GM18517 (cell line): ENCODE data around the gene BMP4.

Source experiments
- ATAC-seq: cut with Tn5 transposase; IDR thresholded peaks from one replicate; pipeline ENCODE4 v1.9.1; 2021; ENCODE audit warnings: mild to moderate bottlenecking, moderate library complexity; ENCODE audit not compliant: unreplicated experiment

BMP4 gene

DNA sequence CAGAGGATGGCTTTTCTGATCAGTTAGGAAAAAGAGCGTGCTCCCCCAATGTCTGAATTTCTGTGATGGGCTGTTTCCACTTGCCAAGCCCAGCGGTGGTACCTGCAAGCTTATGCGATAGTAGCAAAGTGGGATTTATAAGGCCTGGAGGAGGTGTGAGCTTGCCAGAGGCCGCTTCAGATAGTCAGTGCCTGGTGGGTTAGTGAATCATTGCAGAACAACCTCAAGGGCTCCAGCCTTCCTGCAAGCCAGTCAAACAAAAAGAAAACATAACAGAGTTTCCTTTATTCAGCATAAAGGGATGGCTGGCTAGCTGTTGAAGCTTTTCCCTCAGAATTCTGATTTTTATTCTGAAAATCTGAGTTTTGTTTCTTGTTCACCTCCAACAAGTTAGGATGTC is 7.6 kb upstream of the BMP4 start:
- ATAC-seq, result no peak

- ATAC-seq, result no peak
Measured at GRCh38 chr14:53963320-53964227, 6.9 kb upstream of the BMP4 start.

GRCh38 chr14:53962953-53963319 is 6.3 kb upstream of the BMP4 start:
- ATAC-seq, result no peak

DNA sequence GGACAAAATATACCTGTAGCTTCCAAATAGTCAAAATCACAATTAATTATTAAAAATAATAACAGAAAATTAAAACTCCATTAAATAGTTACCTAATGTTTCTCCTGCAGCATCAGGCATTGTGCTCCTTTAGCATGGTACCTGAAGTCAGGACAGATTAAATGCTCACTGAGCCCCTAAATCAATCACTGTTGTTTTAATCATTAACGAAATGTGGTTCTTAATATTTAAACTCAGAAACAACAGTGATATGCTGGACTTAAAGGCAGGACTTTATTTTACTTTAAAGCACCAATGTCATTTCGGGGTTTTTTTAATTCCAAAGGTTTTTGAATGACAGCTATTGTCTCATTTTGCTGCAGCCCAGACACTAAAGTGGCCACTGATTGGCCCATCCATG is 2.0 kb upstream of the BMP4 start:
- no peak for ATAC-seq

- ATAC-seq, result no peak
Measured at GRCh38 chr14:53957739-53958138, 1.1 kb upstream of the BMP4 start.

- no peak for ATAC-seq
Measured at GRCh38 chr14:53955671-53956426, 776 bp downstream of the BMP4 start.

DNA sequence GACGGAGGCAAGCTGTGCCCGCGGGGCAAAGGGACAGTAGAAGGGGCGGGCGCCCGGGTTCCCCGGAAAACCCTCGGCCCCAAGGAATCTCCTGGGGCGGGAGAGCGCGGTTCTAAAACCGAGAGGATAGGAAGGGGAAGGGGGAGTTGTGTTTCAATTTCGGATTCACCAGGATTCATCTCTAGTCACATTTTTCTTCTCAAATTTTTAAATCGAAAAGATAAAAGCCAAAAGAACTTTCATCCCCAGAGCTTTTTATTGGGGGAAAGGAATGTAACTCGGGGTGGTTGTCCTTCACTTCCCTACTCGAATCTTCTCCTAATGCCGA is 1.4 kb downstream of the BMP4 start:
- no peak for ATAC-seq

- ATAC-seq, result no peak
Measured at GRCh38 chr14:53954551-53955228, 1.9 kb downstream of the BMP4 start.

DNA sequence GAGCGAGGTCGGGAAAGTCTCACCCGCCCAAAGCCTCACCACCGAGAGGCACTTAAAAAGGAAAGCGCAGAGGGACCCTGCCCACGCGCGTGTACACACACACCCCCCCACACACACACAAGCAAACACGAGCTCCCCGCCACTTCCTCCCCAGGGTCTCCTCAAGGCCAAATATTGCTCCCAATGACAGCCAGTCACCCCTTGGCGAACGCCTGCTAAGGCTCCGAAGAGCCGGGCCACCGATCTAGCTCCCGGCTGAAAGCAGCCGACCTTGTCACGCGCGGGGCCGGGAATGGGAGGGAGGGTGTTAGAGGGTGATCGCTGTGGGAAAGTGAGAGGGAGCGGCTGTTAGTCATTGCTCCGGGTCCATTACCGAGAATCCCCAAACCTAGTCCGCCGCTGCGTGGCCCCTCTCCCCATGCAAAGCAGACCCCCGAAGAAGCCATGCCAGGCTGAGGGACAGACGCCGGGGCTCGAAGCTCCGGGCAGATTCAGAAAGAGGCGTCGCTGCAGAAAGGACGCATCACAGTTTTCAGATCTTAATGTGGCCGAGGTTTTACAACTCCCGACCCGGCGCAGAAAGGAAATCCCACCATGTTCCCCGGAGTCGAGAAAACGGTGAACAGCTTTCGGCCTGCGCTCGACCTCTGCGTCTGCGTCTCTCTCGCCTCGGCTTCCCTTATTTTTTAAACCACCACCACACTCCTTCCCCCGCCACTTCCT is 2.6 kb downstream of the BMP4 start:
- no peak for ATAC-seq

GRCh38 chr14:53953002-53953827 is 3.4 kb downstream of the BMP4 start:
- no peak for ATAC-seq

- ATAC-seq, result no peak
Measured at GRCh38 chr14:53952533-53952932, 4.1 kb downstream of the BMP4 start.

GRCh38 chr14:53951627-53952303 is 4.9 kb downstream of the BMP4 start:
- no peak for ATAC-seq

DNA sequence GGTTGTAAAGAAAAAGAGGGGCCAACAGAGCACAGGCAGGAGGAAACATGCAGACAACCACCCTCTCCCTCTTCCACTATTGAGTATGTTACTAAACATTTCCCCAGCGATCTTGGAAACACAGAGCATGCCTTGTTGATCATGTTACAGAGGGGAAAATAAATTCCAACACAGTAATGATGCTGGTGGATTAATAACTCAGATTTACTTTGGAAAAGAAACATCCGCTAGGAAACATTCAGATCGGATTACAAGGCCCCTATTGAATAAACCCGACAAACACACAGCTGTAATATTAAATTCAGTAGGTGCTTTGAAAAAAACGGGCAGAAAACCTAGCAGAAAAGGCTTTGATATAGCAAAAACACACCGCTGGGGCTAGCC is 5.4 kb downstream of the BMP4 start:
- no peak for ATAC-seq

DNA sequence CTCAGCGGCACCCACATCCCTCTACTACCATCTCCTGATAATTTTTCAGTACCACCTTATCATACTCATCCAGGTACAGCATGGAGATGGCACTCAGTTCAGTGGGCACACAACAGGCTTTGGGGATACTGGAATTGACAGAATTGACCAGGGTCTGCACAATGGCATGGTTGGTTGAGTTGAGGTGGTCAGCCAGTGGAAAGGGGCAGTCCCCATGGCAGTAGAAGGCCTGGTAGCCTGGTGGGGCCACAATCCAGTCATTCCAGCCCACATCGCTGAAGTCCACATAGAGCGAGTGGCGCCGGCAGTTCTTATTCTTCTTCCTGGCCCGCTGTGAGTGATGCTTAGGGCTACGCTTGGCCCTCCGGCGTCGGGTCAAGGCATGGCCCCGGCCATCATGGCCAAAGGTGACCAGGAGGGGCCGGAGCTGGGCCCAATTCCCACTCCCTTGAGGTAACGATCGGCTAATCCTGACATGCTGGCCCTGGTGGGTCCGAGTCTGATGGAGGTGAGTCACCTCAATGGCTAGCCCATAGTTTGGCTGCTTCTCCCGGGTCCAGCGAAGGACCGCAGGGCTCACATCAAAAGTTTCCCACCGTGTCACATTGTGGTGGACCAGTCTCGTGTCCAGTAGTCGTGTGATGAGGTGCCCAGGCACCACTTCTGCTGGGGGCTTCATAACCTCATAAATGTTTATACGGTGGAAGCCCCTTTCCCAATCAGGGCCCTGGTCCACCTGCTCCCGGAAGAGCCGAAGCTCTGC is 6.4 kb downstream of the BMP4 start:
- no peak for ATAC-seq

GRCh38 chr14:53949201-53949600 is 7.4 kb downstream of the BMP4 start:
- no peak for ATAC-seq

DNA sequence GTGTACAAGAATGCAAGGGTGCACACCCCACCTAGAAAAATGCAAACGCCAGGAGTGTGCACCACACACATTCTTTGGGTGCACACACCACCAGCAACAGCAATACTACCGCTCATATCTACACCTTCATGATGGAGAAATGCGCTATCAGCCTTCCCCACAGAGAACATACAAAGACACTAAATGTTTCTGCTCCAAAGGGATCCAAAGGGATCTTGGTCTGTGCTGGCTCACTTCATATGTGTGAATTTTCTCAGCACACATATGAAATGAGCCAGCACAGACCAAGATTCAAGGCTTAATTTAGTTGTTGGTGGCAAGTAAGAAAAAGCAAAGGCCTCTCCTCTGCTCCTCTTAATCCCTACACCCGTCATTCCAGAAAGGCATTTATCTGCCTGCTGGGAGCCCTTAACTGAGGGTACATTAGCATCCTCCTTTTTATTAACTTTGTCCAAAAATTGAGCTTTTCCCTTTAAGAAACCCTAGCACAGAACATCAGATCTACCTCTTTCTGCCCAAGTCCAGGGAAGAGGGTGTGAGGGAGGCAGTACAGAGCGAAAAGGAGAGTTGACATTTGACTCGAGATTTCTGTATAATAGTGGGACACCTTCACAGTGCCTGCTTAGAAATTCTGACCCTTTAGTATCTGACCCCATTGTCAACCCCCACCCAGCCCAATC is 8.3 kb downstream of the BMP4 start:
- no peak for ATAC-seq

GRCh38 chr14:53947452-53948204 is 9.0 kb downstream of the BMP4 start:
- no peak for ATAC-seq

DNA sequence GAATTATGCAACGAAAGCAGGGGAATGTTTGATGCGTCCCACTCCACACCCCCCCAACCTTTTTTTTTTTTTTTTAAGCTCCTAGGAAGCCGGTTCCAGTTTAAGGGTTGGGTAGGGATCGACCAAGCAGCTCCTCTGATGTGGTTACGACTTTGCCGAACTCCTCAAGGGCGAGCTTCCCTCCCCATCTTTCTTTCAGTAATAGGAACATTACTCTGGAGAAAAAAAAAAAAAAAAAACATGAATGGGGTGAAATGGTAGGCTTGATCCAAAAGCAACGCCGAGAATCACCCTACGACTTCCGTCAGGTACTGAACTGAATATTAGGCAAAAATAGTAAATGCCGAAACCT is 9.6 kb downstream of the BMP4 start:
- no peak for ATAC-seq
